Diencephalon (tissue), 1 donor: ENCODE data around the gene CENPM. TPM values are rescaled to one million over a fixed set of nuclear protein-coding genes. Genes with fewer than 3 reads are reported as not detected.

Experiments
- small RNA-seq: library from RNA; depleted of rRNA; stranded (forward); fragments of <200 nt; gene quantifications from one replicate; pipeline ENCODE3, GENCODE V24; 2014
- total RNA-seq: library from RNA; depleted of rRNA; stranded (reverse); fragments of >200 nt; gene quantifications from one replicate; pipeline ENCODE4 v1.2.3, GENCODE V29; 2014

The CENPM gene
- total RNA-seq = 8.1 TPM

GRCh38 chr22:41946629-41947423 lies at the start of gene CENPM:
CENPM (minus strand) TSS chr22:41947152; CDS start chr22:41947076, 76 bp downstream.

GRCh38 chr22:41969110-41969646 lies 22.2 kb upstream of the CENPM start, which contains the start of gene SEPTIN3:
SEPTIN3 (plus strand) TSS chr22:41969443; CDS start chr22:41971493, 2,050 bp downstream.

GRCh38 chr22:41951898-41952474 lies 5.0 kb upstream of the CENPM start, which contains the start of gene SMIM45:
SMIM45 (plus strand) TSS chr22:41952150.

GRCh38 chr22:41915035-41915785 lies 31.7 kb downstream of the CENPM start, which contains the start of gene SHISA8:
SHISA8 (minus strand) TSS chr22:41915074; CDS start chr22:41914667, 407 bp downstream.

Small RNAs within 50 kb of the gene (small RNA-seq; reads per million reads assigned to genes)
- gene MIR33A = 1.5 reads per million, percentile 83 among the genes with 10 or more reads in this experiment

Other genes with a start within 250 kb of the CENPM start
- 1.6 TPM for gene MEI1, start 247.6 kb downstream of the CENPM start, total RNA-seq
- 18.9 TPM for gene CCDC134, start 146.5 kb downstream of the CENPM start, total RNA-seq
- gene SREBF2, start 114.0 kb downstream of the CENPM start, total RNA-seq = 74.7 TPM
- gene SHISA8, start 32.1 kb downstream of the CENPM start, total RNA-seq = not detected
- gene TNFRSF13C, start 20.3 kb downstream of the CENPM start, total RNA-seq = 0.46 TPM
- gene SEPTIN3, start 22.3 kb upstream of the CENPM start, total RNA-seq = 180 TPM
- 4.2 TPM for gene WBP2NL, start 51.6 kb upstream of the CENPM start, total RNA-seq
- 17.1 TPM for gene NAGA, start 123.7 kb upstream of the CENPM start, total RNA-seq
- 3.5 TPM for gene PHETA2, start 127.1 kb upstream of the CENPM start, total RNA-seq
- gene SMDT1, start 132.5 kb upstream of the CENPM start, total RNA-seq = 19.1 TPM
- gene NDUFA6, start 143.6 kb upstream of the CENPM start, total RNA-seq = 59.1 TPM
- gene CYP2D6, start 183.7 kb upstream of the CENPM start, total RNA-seq = 4.2 TPM